GM12878 (cell line): ENCODE data around the gene FBXW7. TPM values are rescaled to one million over a fixed set of nuclear protein-coding genes. Genes with fewer than 3 reads are reported as not detected.
A peak's percentile ranks its signal among the peaks of the same experiment; 100 is the strongest.

Experiments used
- CBX5 ChIP-seq: sonication (generic); IDR thresholded peaks from 2 replicates; pipeline ENCODE4 v1.6.1; 2016; ENCODE audit warnings: low read depth, moderate library complexity, mild to moderate bottlenecking, inconsistent platforms
- GATAD2B ChIP-seq: fragments of 450-650 bp; conservative IDR thresholded peaks from 2 replicates; pipeline ENCODE4 v1.6.1; 2017; ENCODE audit warnings: low read depth, mild to moderate bottlenecking, moderate library complexity
- MEF2A ChIP-seq: IDR thresholded peaks from 2 replicates; pipeline ENCODE4 v1.6.1; 2011; ENCODE audit warnings: low read depth, mild to moderate bottlenecking, low read length, moderate library complexity; ENCODE audit not compliant: insufficient read depth
- NFIC ChIP-seq: IDR thresholded peaks from 2 replicates; pipeline ENCODE4 v1.6.1; 2012; ENCODE audit warnings: low read depth, mild to moderate bottlenecking, inconsistent platforms, low read length, moderate library complexity
- NR2C2 ChIP-seq: IDR thresholded peaks from 2 replicates; pipeline ENCODE4 v1.6.1; 2011; ENCODE audit warnings: borderline replicate concordance, low read depth; ENCODE audit not compliant: control insufficient read depth, insufficient read length
- NR2F1 ChIP-seq: fragments of 450-650 bp; conservative IDR thresholded peaks from 2 replicates; pipeline ENCODE4 v1.6.1; 2017; ENCODE audit warnings: mild to moderate bottlenecking
- RB1 ChIP-seq: fragments of 450-650 bp; formaldehyde crosslinking; IDR thresholded peaks from 2 replicates; pipeline ENCODE4 v1.6.1; 2017; ENCODE audit warnings: mild to moderate bottlenecking, borderline replicate concordance
- RBBP5 ChIP-seq: fragments of 200-600 bp; sonication (generic); conservative IDR thresholded peaks from 2 replicates; pipeline ENCODE4 v1.6.1; 2016
- RFX5 ChIP-seq: IDR thresholded peaks from 2 replicates; pipeline ENCODE4 v1.6.1; 2011; ENCODE audit warnings: low read depth, low read length, improper control_type of control experiment
- SIN3A ChIP-seq: IDR thresholded peaks from 2 replicates; pipeline ENCODE4 v1.6.1; 2012; ENCODE audit warnings: low read depth, low read length, improper control_type of control experiment
- SIX5 ChIP-seq: IDR thresholded peaks from 2 replicates; pipeline ENCODE4 v1.6.1; 2011; ENCODE audit warnings: mild to moderate bottlenecking, low read depth, low read length, moderate library complexity; ENCODE audit not compliant: severe bottlenecking
- SMARCA5 ChIP-seq: fragments of 450-650 bp; IDR thresholded peaks from 2 replicates; pipeline ENCODE4 v1.6.1; 2017; ENCODE audit warnings: mild to moderate bottlenecking
- SRF ChIP-seq, 2 experiments: IDR thresholded peaks; 2 replicates each; pipeline ENCODE4 v1.6.1; 2011; ENCODE audit warnings: low read depth in 2 of 2, low read length in 2 of 2, mild to moderate bottlenecking in 1 of 2, moderate library complexity in 1 of 2
- STAT3 ChIP-seq: IDR thresholded peaks from 2 replicates; pipeline ENCODE4 v1.6.1; 2011; ENCODE audit warnings: low read depth, low read length, improper control_type of control experiment
- YBX1 ChIP-seq: fragments of 450-650 bp; IDR thresholded peaks from 2 replicates; pipeline ENCODE4 v1.6.1; 2016; ENCODE audit warnings: antibody characterized with exemption
- ZNF24 ChIP-seq: fragments of 450-650 bp; IDR thresholded peaks from 2 replicates; pipeline ENCODE4 v1.6.1; 2017; ENCODE audit warnings: antibody characterized with exemption, mild to moderate bottlenecking
- ZZZ3 ChIP-seq: IDR thresholded peaks from 2 replicates; pipeline ENCODE4 v1.6.1; 2011; ENCODE audit warnings: low read depth; ENCODE audit not compliant: control insufficient read depth, insufficient read length
- polyA plus RNA-seq, 11 experiments: library from polyadenylated mRNA; depleted of rRNA in 4 of 11; unstranded in 6 of 11; stranded (reverse) in 5 of 11; fragments of >200 nt; fragmentation: Nextera tagmentation in 4 of 11; fragmentation: Illumina TruSeq in 1 of 11; extraction: Ambion mirVana in 4 of 11; extraction: Trizol in 1 of 11; gene quantifications; 1 replicate in 1 of 11; 2 replicates in 10 of 11; pipeline versions ENCODE4 v1.2.1 to v1.2.3, GENCODE V29; 2011 to 2016; ENCODE audit warnings: inconsistent platforms in 2 of 11, missing spikeins in 2 of 11, low read depth in 1 of 11
- total RNA-seq, 4 experiments: library from RNA; depleted of rRNA in 3 of 4; stranded (reverse); fragments of >200 nt in 3 of 4; fragmentation: Illumina TruSeq in 1 of 4; extraction: Trizol in 1 of 4; gene quantifications; 2 replicates each; pipeline versions ENCODE4 v1.2.1 to v1.2.3, GENCODE V29; 2013 to 2021
- TF ChIP-seq, protein P1 (sequence below): fragments of 450-650 bp; IDR thresholded peaks from 2 replicates; pipeline ENCODE4 v1.6.1; 2017; ENCODE audit warnings: antibody characterized with exemption, mild to moderate bottlenecking, moderate library complexity
- TF ChIP-seq, protein P2 (sequence below): IDR thresholded peaks from 2 replicates; pipeline ENCODE4 v1.6.1; 2012; ENCODE audit warnings: low read length, inconsistent platforms
- TF ChIP-seq, protein P3 (sequence below), 3 experiments: IDR thresholded peaks in 2 of 3; conservative IDR thresholded peaks in 1 of 3; 2 replicates each; pipeline ENCODE4 v1.5.1; 2011; ENCODE audit warnings: low read depth in 3 of 3, low read length in 3 of 3, mild to moderate bottlenecking in 3 of 3, control low read depth in 2 of 3, moderate library complexity in 2 of 3, inconsistent platforms in 1 of 3, mixed read lengths in 1 of 3; ENCODE audit not compliant: control insufficient read depth in 2 of 3, insufficient read depth in 1 of 3; ENCODE audit errors: extremely low read depth in 1 of 3
- TF ChIP-seq, protein P4 (sequence below): IDR thresholded peaks from 2 replicates; pipeline ENCODE4 v1.6.1; 2012; ENCODE audit warnings: mild to moderate bottlenecking, low read depth, low read length

FBXW7 gene
- total and polyA plus RNA-seq, 10 of the 15 experiments (the other 5 are each of a cell fraction or from before 2014, with no cell fraction given), result 35.8 to 118 (median 47.2) TPM

DNA sequence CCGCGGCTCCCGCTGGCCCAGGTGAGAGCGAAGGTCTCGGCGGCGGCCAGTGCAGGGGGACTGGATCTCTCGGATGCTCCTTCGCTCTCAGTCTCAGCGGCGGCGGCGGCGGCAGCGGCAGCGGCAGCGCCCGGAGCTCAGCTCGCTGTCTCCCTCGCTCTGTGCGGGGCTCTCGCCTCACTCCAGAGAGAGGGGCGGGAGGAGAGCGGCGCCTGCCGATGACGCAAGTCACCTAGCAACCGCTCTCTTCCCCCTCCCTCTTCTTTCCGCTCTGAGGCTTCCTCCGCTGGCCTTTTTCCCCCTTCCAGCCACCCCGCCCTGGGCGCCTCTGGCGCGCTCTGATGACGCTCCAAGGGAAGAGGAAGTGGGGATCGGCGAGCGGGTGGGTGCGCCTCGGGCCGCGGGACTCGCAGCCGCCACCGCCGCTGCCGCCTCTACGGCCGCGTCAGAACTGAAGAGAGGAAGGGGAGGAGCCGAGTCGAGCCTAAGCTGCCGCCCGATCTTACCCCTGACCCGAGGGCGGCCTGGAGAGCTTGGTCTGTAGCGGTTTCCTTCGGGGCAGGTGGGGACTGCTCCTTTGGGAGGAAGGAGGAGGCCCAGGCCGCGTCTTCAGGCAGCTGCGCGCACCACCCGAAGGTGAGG is at the start of gene FBXW7 (continued):
- TF ChIP-seq MEF2A, result peak; percentile 36; the same call in 1 of the 2 replicates
- TF ChIP-seq NFIC, result no peak
- TF ChIP-seq RFX5, result peak; percentile 80
- TF ChIP-seq CBX5, result no peak; the same call in 1 of the 2 replicates
- TF ChIP-seq, protein P1, sequence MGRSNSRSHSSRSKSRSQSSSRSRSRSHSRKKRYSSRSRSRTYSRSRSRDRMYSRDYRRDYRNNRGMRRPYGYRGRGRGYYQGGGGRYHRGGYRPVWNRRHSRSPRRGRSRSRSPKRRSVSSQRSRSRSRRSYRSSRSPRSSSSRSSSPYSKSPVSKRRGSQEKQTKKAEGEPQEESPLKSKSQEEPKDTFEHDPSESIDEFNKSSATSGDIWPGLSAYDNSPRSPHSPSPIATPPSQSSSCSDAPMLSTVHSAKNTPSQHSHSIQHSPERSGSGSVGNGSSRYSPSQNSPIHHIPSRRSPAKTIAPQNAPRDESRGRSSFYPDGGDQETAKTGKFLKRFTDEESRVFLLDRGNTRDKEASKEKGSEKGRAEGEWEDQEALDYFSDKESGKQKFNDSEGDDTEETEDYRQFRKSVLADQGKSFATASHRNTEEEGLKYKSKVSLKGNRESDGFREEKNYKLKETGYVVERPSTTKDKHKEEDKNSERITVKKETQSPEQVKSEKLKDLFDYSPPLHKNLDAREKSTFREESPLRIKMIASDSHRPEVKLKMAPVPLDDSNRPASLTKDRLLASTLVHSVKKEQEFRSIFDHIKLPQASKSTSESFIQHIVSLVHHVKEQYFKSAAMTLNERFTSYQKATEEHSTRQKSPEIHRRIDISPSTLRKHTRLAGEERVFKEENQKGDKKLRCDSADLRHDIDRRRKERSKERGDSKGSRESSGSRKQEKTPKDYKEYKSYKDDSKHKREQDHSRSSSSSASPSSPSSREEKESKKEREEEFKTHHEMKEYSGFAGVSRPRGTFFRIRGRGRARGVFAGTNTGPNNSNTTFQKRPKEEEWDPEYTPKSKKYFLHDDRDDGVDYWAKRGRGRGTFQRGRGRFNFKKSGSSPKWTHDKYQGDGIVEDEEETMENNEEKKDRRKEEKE, result no peak
- peak; percentile 23 to 85; a peak in 2 of 4 replicates for TF ChIP-seq SRF (IDR thresholded peaks at IDR 0.05; ENCODE audit: low read depth in 2 of 2, low read length in 2 of 2)
- peak; percentile 41 for TF ChIP-seq SIX5
- no peak; the same call in 1 of the 2 replicates for TF ChIP-seq GATAD2B
- TF ChIP-seq, protein P2, sequence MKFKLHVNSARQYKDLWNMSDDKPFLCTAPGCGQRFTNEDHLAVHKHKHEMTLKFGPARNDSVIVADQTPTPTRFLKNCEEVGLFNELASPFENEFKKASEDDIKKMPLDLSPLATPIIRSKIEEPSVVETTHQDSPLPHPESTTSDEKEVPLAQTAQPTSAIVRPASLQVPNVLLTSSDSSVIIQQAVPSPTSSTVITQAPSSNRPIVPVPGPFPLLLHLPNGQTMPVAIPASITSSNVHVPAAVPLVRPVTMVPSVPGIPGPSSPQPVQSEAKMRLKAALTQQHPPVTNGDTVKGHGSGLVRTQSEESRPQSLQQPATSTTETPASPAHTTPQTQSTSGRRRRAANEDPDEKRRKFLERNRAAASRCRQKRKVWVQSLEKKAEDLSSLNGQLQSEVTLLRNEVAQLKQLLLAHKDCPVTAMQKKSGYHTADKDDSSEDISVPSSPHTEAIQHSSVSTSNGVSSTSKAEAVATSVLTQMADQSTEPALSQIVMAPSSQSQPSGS, result no peak; the same call in 1 of the 2 replicates
- no peak for TF ChIP-seq NR2C2
- TF ChIP-seq ZNF24, result no peak
- peak; percentile 92 for TF ChIP-seq SIN3A
- TF ChIP-seq, protein P3, sequence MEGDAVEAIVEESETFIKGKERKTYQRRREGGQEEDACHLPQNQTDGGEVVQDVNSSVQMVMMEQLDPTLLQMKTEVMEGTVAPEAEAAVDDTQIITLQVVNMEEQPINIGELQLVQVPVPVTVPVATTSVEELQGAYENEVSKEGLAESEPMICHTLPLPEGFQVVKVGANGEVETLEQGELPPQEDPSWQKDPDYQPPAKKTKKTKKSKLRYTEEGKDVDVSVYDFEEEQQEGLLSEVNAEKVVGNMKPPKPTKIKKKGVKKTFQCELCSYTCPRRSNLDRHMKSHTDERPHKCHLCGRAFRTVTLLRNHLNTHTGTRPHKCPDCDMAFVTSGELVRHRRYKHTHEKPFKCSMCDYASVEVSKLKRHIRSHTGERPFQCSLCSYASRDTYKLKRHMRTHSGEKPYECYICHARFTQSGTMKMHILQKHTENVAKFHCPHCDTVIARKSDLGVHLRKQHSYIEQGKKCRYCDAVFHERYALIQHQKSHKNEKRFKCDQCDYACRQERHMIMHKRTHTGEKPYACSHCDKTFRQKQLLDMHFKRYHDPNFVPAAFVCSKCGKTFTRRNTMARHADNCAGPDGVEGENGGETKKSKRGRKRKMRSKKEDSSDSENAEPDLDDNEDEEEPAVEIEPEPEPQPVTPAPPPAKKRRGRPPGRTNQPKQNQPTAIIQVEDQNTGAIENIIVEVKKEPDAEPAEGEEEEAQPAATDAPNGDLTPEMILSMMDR (IDR thresholded peaks at IDR 0.05 in 2 of 3, conservative IDR thresholded peaks at IDR 0.05 in 1 of 3; ENCODE audit: control insufficient read depth in 2 of 3, extremely low read depth in 1 of 3, insufficient read depth in 1 of 3, low read depth in 3 of 3, low read length in 3 of 3), result no peak
- no peak for TF ChIP-seq ZZZ3
- no peak for TF ChIP-seq YBX1
- TF ChIP-seq SMARCA5, result no peak
- TF ChIP-seq RBBP5, result no peak
- TF ChIP-seq, protein P4, sequence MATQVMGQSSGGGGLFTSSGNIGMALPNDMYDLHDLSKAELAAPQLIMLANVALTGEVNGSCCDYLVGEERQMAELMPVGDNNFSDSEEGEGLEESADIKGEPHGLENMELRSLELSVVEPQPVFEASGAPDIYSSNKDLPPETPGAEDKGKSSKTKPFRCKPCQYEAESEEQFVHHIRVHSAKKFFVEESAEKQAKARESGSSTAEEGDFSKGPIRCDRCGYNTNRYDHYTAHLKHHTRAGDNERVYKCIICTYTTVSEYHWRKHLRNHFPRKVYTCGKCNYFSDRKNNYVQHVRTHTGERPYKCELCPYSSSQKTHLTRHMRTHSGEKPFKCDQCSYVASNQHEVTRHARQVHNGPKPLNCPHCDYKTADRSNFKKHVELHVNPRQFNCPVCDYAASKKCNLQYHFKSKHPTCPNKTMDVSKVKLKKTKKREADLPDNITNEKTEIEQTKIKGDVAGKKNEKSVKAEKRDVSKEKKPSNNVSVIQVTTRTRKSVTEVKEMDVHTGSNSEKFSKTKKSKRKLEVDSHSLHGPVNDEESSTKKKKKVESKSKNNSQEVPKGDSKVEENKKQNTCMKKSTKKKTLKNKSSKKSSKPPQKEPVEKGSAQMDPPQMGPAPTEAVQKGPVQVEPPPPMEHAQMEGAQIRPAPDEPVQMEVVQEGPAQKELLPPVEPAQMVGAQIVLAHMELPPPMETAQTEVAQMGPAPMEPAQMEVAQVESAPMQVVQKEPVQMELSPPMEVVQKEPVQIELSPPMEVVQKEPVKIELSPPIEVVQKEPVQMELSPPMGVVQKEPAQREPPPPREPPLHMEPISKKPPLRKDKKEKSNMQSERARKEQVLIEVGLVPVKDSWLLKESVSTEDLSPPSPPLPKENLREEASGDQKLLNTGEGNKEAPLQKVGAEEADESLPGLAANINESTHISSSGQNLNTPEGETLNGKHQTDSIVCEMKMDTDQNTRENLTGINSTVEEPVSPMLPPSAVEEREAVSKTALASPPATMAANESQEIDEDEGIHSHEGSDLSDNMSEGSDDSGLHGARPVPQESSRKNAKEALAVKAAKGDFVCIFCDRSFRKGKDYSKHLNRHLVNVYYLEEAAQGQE, result no peak
- peak; percentile 91 for TF ChIP-seq NR2F1
- no peak for TF ChIP-seq STAT3
- no peak; the same call in 1 of the 2 replicates for TF ChIP-seq RB1
